Measurements from ENCODE around the gene PAX5.

DNA sequence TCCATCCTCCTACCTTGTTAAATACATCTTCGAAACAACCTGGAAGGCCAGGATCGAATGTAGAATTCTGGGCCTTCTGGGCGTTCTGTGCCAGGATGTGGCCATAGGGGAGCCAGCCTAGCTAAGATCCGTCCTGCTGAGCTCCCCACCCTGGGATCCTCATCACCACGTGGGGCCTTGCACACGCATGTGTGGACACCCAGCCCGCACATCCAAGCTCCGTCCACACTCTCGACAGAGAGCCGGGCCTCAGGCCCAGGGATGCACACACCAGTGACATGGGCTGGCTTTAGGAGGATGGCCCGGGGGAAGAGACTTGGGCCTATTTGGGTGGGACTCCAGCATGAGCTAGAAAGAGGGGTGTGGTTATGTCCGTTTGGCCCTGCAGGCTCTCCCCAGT lies 154.0 kb downstream of the PAX5 start:
- TF ChIP-seq, protein P1, sequence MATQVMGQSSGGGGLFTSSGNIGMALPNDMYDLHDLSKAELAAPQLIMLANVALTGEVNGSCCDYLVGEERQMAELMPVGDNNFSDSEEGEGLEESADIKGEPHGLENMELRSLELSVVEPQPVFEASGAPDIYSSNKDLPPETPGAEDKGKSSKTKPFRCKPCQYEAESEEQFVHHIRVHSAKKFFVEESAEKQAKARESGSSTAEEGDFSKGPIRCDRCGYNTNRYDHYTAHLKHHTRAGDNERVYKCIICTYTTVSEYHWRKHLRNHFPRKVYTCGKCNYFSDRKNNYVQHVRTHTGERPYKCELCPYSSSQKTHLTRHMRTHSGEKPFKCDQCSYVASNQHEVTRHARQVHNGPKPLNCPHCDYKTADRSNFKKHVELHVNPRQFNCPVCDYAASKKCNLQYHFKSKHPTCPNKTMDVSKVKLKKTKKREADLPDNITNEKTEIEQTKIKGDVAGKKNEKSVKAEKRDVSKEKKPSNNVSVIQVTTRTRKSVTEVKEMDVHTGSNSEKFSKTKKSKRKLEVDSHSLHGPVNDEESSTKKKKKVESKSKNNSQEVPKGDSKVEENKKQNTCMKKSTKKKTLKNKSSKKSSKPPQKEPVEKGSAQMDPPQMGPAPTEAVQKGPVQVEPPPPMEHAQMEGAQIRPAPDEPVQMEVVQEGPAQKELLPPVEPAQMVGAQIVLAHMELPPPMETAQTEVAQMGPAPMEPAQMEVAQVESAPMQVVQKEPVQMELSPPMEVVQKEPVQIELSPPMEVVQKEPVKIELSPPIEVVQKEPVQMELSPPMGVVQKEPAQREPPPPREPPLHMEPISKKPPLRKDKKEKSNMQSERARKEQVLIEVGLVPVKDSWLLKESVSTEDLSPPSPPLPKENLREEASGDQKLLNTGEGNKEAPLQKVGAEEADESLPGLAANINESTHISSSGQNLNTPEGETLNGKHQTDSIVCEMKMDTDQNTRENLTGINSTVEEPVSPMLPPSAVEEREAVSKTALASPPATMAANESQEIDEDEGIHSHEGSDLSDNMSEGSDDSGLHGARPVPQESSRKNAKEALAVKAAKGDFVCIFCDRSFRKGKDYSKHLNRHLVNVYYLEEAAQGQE (IDR thresholded peaks at IDR 0.05; ENCODE audit: borderline replicate concordance in 1 of 2, low read depth in 1 of 2, low read length in 2 of 2) = no peak
- TF ChIP-seq, protein P2, sequence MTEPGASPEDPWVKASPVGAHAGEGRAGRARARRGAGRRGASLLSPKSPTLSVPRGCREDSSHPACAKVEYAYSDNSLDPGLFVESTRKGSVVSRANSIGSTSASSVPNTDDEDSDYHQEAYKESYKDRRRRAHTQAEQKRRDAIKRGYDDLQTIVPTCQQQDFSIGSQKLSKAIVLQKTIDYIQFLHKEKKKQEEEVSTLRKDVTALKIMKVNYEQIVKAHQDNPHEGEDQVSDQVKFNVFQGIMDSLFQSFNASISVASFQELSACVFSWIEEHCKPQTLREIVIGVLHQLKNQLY (CRISPR knock-in tag; IDR thresholded peaks at IDR 0.05) = no peak
- TF ChIP-seq, protein P3, sequence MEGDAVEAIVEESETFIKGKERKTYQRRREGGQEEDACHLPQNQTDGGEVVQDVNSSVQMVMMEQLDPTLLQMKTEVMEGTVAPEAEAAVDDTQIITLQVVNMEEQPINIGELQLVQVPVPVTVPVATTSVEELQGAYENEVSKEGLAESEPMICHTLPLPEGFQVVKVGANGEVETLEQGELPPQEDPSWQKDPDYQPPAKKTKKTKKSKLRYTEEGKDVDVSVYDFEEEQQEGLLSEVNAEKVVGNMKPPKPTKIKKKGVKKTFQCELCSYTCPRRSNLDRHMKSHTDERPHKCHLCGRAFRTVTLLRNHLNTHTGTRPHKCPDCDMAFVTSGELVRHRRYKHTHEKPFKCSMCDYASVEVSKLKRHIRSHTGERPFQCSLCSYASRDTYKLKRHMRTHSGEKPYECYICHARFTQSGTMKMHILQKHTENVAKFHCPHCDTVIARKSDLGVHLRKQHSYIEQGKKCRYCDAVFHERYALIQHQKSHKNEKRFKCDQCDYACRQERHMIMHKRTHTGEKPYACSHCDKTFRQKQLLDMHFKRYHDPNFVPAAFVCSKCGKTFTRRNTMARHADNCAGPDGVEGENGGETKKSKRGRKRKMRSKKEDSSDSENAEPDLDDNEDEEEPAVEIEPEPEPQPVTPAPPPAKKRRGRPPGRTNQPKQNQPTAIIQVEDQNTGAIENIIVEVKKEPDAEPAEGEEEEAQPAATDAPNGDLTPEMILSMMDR (CRISPR knock-in tag; IDR thresholded peaks at IDR 0.05) = no peak
- TF ChIP-seq POLR2A (IDR thresholded peaks at IDR 0.05; ENCODE audit: insufficient read depth in 1 of 2, low read depth in 2 of 2, low read length in 2 of 2) (no peak), NFIC (IDR thresholded peaks at IDR 0.05; ENCODE audit: low read length) (no peak), GABPA (IDR thresholded peaks at IDR 0.05; ENCODE audit: low read depth, low read length) (no peak), GABPA (CRISPR knock-in tag; IDR thresholded peaks at IDR 0.05; ENCODE audit: low read depth) (no peak), IKZF1 (IDR thresholded peaks at IDR 0.05) (no peak), EZH2 (conservative IDR thresholded peaks at IDR 0.05; ENCODE audit: low read depth, low read length) (no peak), PHB2 (IDR thresholded peaks at IDR 0.05; ENCODE audit: partially characterized antibody) (no peak), ZNF644 (CRISPR knock-in tag; IDR thresholded peaks at IDR 0.05; ENCODE audit: low read depth) (no peak)
- TF ChIP-seq, protein P4, sequence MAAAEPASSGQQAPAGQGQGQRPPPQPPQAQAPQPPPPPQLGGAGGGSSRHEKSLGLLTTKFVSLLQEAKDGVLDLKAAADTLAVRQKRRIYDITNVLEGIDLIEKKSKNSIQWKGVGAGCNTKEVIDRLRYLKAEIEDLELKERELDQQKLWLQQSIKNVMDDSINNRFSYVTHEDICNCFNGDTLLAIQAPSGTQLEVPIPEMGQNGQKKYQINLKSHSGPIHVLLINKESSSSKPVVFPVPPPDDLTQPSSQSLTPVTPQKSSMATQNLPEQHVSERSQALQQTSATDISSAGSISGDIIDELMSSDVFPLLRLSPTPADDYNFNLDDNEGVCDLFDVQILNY (CRISPR knock-in tag; conservative IDR thresholded peaks at IDR 0.05) = no peak
- TF ChIP-seq, protein P5, sequence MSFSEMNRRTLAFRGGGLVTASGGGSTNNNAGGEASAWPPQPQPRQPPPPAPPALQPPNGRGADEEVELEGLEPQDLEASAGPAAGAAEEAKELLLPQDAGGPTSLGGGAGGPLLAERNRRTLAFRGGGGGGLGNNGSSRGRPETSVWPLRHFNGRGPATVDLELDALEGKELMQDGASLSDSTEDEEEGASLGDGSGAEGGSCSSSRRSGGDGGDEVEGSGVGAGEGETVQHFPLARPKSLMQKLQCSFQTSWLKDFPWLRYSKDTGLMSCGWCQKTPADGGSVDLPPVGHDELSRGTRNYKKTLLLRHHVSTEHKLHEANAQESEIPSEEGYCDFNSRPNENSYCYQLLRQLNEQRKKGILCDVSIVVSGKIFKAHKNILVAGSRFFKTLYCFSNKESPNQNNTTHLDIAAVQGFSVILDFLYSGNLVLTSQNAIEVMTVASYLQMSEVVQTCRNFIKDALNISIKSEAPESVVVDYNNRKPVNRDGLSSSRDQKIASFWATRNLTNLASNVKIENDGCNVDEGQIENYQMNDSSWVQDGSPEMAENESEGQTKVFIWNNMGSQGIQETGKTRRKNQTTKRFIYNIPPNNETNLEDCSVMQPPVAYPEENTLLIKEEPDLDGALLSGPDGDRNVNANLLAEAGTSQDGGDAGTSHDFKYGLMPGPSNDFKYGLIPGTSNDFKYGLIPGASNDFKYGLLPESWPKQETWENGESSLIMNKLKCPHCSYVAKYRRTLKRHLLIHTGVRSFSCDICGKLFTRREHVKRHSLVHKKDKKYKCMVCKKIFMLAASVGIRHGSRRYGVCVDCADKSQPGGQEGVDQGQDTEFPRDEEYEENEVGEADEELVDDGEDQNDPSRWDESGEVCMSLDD (CRISPR knock-in tag; IDR thresholded peaks at IDR 0.05; ENCODE audit: borderline replicate concordance) = no peak
- TF ChIP-seq, protein P6, sequence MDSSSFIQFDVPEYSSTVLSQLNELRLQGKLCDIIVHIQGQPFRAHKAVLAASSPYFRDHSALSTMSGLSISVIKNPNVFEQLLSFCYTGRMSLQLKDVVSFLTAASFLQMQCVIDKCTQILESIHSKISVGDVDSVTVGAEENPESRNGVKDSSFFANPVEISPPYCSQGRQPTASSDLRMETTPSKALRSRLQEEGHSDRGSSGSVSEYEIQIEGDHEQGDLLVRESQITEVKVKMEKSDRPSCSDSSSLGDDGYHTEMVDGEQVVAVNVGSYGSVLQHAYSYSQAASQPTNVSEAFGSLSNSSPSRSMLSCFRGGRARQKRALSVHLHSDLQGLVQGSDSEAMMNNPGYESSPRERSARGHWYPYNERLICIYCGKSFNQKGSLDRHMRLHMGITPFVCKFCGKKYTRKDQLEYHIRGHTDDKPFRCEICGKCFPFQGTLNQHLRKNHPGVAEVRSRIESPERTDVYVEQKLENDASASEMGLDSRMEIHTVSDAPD (CRISPR knock-in tag; IDR thresholded peaks at IDR 0.05) = no peak

Data from HepG2 (cell line).